Adrenal gland (tissue), 12 donors: Measurements from ENCODE around the gene HIVEP1. TPM values are rescaled to one million over a fixed set of nuclear protein-coding genes. Genes with fewer than 3 reads are reported as not detected.
A peak's percentile ranks its signal among the peaks of the same experiment; 100 is the strongest.

Source experiments
- DNase-seq, 7 donors: peaks; one replicate each; pipeline ENCODE4 v3.0.0-alpha.2; 2019 to 2020
- H3K27ac ChIP-seq, 5 donors: fragments of 200-600 bp; sonication (generic) in 4 of 5; 1 replicate in 3 of 5; 2 replicates in 2 of 5; pipeline versions ENCODE4 v1.5.1 to v1.8.0; 2016 to 2020; ENCODE audit warnings: mild to moderate bottlenecking in 1 of 5
- H3K27me3 ChIP-seq: fragments of 200-600 bp; 2 replicates; pipeline ENCODE4 v1.8.0; 2021
- H3K36me3 ChIP-seq, 2 donors: fragments of 200-600 bp; replicated peaks in 1 of 2; 1 replicate in 1 of 2; 2 replicates in 1 of 2; pipeline versions ENCODE4 v1.5.1 to v1.8.0; 2018 to 2022
- H3K4me1 ChIP-seq, 2 donors: fragments of 200-600 bp; replicated peaks in 1 of 2; 1 replicate in 1 of 2; 2 replicates in 1 of 2; pipeline versions ENCODE4 v1.5.1 to v1.8.0; 2018 to 2021
- H3K4me3 ChIP-seq, 4 donors: fragments of 200-600 bp; sonication (generic) in 3 of 4; one replicate each; pipeline ENCODE4 v1.5.1; 2016 to 2018
- H3K9me3 ChIP-seq, 3 donors: fragments of 200-600 bp; sonication (generic) in 1 of 3; replicated peaks in 1 of 3; 1 replicate in 2 of 3; 2 replicates in 1 of 3; pipeline versions ENCODE4 v1.5.1 to v1.8.0; 2016 to 2021
- POLR2A ChIP-seq, 2 donors: fragments of 450-650 bp; IDR thresholded peaks; one replicate each; pipeline ENCODE4 v1.6.1; 2017; ENCODE audit warnings: antibody characterized with exemption in 2 of 2, mild to moderate bottlenecking in 2 of 2, moderate library complexity in 1 of 2
- WGBS, 4 donors: extraction: QIAGEN DNeasy Blood & Tissue Kit in 2 of 4; methylation state at CpG; one replicate each; pipeline versions ENCODE4 v1.1.5 to v1.1.7; 2013 to 2017; 5-methylcytosine and 5-hydroxymethylcytosine counted together
- intact Hi-C, 2 donors: fragments of 100-400 bp; cut with DNase I; formaldehyde crosslinking; loops; one replicate each; pipeline versions ENCODE4 v1.14.1 to v1.15.0; 2022 to 2023
- polyA plus RNA-seq, 3 donors: library from polyadenylated mRNA; stranded (reverse); fragments of 200-250 nt in 2 of 3; fragments of 350-450 nt in 1 of 3; fragmentation: Illumina TruSeq in 1 of 3; extraction: RNeasy Lipid Tissue Mini Kit (QIAGEN cat#74804) in 1 of 3; gene quantifications; one replicate each; pipeline ENCODE4 v1.2.3, GENCODE V29; 2013 to 2014
- total RNA-seq, 9 donors: library from RNA; depleted of rRNA in 4 of 9; stranded (reverse); fragments of >200 nt in 4 of 9; fragments of 120-200 nt in 1 of 9; fragmentation: NEBNext Ultra II Directional in 1 of 9; extraction: Animal tissue kit (Norgen Biotek cat#: 25700) in 1 of 9; gene quantifications; one replicate each; pipeline versions ENCODE4 v1.1.0 to v1.2.4, GENCODE V29; 2013 to 2023
- TF ChIP-seq, protein P1 (sequence below), 6 experiments: fragments of 450-650 bp in 4 of 6; fragments of 200-600 bp in 2 of 6; sonication (generic) in 1 of 6; IDR thresholded peaks; 1 replicate in 5 of 6; 2 replicates in 1 of 6; pipeline versions ENCODE4 v1.5.1 to v1.8.0; 2016 to 2021; ENCODE audit warnings: antibody characterized with exemption in 6 of 6, mild to moderate bottlenecking in 2 of 6, moderate library complexity in 1 of 6
- donor health status: healthy with polysubstance abuse.
- donor health status: Bipolar disorder and iron deficiency.
- donor health status: DM: yes; HTN: yes; CAD: no.
- donor health status: DM: no; HTN: no; CAD: no.
- donor health status: DM: no; HTN: no; CAD: no.
- donor health status: DM: yes; HTN: yes; CAD: no.

HIVEP1 gene
- total and polyA plus RNA-seq, 12 donors: 3.6 to 22.3 (median 11.9) TPM

DNA sequence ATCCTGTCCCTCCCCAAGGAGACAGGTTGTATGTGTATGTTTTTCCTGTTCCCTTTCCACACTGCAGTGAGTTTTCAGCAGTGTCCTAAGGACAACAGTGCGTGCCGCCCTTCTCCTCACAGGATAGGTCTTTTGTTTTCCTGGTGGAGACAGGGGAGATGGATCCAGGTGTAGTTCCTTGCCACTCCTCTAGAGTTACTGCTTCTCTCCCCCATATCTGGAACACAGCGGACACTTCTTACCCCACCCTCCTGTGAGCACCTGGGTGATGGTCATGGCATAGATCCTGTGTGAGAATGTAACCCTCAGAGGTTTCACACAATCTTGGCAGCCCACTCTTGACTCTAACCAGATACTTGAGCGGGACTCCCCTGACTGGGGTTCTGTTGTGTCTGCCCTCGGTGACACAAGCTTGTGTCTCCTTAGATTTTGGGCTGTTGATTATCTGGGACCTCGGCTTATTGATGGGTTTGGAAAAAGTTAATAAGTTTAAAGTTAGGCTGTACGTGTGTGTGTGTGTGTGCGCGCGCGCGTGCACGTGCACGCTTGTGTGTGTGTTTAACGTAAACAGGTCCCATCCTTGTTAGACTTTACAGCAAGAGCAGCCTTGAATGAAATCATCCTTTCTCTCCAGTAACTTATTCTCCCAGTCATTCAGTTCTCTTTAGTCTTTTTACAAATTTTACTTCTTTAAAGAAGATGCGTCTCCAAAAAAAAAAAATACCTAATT lies 146.7 kb downstream of the HIVEP1 start:
- Histone ChIP-seq H3K27ac (no peak overlapping the region), H3K4me1 (peaks cover 0 to 8% of the 10 kb centered on the region in 2 donors), H3K4me3 (no peak overlapping the region), H3K9me3 (no peaks in the 10 kb centered on the region), H3K27me3 (no peaks in the 10 kb centered on the region), H3K36me3 (peaks cover 0 to 8% of the 10 kb centered on the region in 2 donors)
- intact Hi-C loops: no loop called here
- WGBS, 4 donors: 98 to 99% (median 98%) methylated on average over 16 of the region's 16 CpGs
- TF ChIP-seq, protein P1, sequence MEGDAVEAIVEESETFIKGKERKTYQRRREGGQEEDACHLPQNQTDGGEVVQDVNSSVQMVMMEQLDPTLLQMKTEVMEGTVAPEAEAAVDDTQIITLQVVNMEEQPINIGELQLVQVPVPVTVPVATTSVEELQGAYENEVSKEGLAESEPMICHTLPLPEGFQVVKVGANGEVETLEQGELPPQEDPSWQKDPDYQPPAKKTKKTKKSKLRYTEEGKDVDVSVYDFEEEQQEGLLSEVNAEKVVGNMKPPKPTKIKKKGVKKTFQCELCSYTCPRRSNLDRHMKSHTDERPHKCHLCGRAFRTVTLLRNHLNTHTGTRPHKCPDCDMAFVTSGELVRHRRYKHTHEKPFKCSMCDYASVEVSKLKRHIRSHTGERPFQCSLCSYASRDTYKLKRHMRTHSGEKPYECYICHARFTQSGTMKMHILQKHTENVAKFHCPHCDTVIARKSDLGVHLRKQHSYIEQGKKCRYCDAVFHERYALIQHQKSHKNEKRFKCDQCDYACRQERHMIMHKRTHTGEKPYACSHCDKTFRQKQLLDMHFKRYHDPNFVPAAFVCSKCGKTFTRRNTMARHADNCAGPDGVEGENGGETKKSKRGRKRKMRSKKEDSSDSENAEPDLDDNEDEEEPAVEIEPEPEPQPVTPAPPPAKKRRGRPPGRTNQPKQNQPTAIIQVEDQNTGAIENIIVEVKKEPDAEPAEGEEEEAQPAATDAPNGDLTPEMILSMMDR (IDR thresholded peaks at IDR 0.05): no peak
- TF ChIP-seq POLR2A (IDR thresholded peaks at IDR 0.05): no peak
- no peak for DNase-seq

DNA sequence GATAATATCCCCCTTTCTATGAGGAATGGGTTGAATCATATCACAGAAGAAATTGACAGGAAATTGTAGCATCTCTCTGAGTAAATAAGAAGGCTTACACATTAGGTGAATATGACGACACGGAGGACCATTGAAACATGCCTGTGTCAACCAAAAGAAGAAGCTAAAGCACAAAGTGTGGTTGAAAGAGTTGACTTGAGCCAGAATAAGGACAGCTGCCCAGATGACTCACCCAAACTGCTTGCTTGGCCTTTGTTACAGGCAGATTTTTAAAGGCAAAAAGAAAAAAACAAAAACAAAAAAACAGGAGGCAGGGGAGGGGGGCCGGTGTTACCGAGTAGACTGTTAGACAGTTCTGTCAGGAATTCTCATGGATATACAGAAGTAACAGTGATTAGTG lies 148.2 kb downstream of the HIVEP1 start:
- peak in 6 of 7 donors; percentile 34 to 62 (median 47) for DNase-seq
- Histone ChIP-seq H3K27me3 (no peaks in the 10 kb centered on the region), H3K36me3 (peaks cover 0 to 8% of the 10 kb centered on the region in 2 donors), H3K9me3 (no peaks in the 10 kb centered on the region), H3K27ac (no peak overlapping the region), H3K4me3 (no peak overlapping the region), H3K4me1 (peaks cover 0 to 8% of the 10 kb centered on the region in 2 donors)
- WGBS, 4 donors: 44 to 52% (median 48%) methylated on average over 4 of the region's 4 CpGs
- intact Hi-C loops: no loop called here
- TF ChIP-seq POLR2A (IDR thresholded peaks at IDR 0.05): no peak

DNA sequence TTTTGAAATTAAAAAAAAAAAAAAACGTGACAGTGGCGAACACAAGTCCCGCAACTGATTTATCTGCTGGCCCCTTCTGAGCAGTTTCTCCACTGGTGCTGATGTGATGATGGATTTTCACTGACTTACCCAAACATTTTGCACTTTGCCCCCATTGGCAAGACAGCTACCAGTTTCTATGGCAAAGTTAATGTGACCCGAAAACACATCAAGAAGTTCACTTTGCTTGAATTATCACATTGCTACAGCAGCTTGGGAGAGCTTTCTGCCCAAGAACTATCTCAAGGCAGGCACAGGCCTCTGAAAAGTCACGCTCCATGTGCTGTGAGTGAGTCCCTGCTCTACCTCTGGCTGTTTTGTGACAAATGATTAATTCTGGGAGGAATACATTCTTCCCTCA lies 150.1 kb downstream of the HIVEP1 start:
- WGBS, 4 donors: 89 to 97% (median 95%) methylated on average over 5 of the region's 5 CpGs
- intact Hi-C loops: no loop called here
- H3K4me3 ChIP-seq: no peak overlapping the region
- no peaks in the 10 kb centered on the region for H3K27me3 ChIP-seq
- no peak for DNase-seq
- H3K9me3 ChIP-seq: no peaks in the 10 kb centered on the region
- H3K4me1 ChIP-seq: peaks cover 0 to 8% of the 10 kb centered on the region in 2 donors
- peaks cover 0 to 8% of the 10 kb centered on the region in 2 donors for H3K36me3 ChIP-seq
- H3K27ac ChIP-seq: no peak overlapping the region
- TF ChIP-seq, protein P1 (IDR thresholded peaks at IDR 0.05): no peak
- no peak for TF ChIP-seq POLR2A (IDR thresholded peaks at IDR 0.05)

DNA sequence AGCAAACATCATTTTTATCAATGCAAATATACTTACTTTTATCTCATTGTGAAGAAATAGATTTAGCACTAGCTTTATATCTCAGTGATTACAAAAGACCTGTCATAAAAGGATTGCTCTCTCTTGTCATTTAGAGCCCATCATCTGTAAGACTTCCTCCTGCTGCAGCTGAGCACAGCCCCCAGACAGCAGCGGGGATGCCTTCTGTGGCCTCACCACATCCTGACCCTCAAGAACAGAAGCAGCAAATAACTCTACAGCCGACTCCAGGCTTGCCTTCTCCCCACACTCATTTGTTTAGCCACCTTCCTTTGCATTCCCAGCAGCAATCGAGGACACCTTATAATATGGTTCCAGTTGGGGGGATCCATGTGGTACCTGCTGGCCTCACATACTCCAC lies 151.0 kb downstream of the HIVEP1 start:
- Histone ChIP-seq H3K4me3 (no peak overlapping the region), H3K36me3 (peaks cover 0 to 8% of the 10 kb centered on the region in 2 donors), H3K27me3 (no peaks in the 10 kb centered on the region), H3K4me1 (peaks cover 0 to 8% of the 10 kb centered on the region in 2 donors), H3K27ac (no peak overlapping the region), H3K9me3 (no peaks in the 10 kb centered on the region)
- WGBS, 4 donors: 70 to 88% (median 80%) methylated on average over 3 of the region's 3 CpGs
- intact Hi-C loops: no loop called here
- DNase-seq: no peak
- TF ChIP-seq, protein P1 (IDR thresholded peaks at IDR 0.05): no peak
- TF ChIP-seq POLR2A (IDR thresholded peaks at IDR 0.05): no peak
